22Rv1 (cell line): ENCODE measurements around the gene ANKS1B.

Experiments used
- H3K27ac ChIP-seq: fragments of 450-650 bp; 2 replicates; pipeline ENCODE4 v1.5.1; 2017
- CTCF ChIP-seq: fragments of 450-650 bp; IDR thresholded peaks from 2 replicates; pipeline ENCODE4 v1.5.1; 2017; ENCODE audit warnings: mild to moderate bottlenecking
- ZFX ChIP-seq: fragments of 450-650 bp; IDR thresholded peaks from 2 replicates; pipeline ENCODE4 v1.6.1; 2017; ENCODE audit warnings: antibody characterized with exemption, borderline replicate concordance

ANKS1B gene

GRCh38 chr12:99436584-99436983 lies 548.2 kb downstream of the ANKS1B start:
- no peak overlapping the region for H3K27ac ChIP-seq
- TF ChIP-seq CTCF = no peak
- TF ChIP-seq ZFX = no peak

GRCh38 chr12:99435095-99435791 lies 549.5 kb downstream of the ANKS1B start:
- H3K27ac ChIP-seq = no peak overlapping the region
- no peak for TF ChIP-seq CTCF
- no peak for TF ChIP-seq ZFX

- no peak overlapping the region for H3K27ac ChIP-seq
- no peak for TF ChIP-seq CTCF
Measured at GRCh38 chr12:99433155-99433554, 551.6 kb downstream of the ANKS1B start.

GRCh38 chr12:99431203-99431602 lies 553.5 kb downstream of the ANKS1B start:
- TF ChIP-seq ZFX (no peak), CTCF (no peak)
- H3K27ac ChIP-seq = no peak overlapping the region

GRCh38 chr12:99427104-99427503 lies 557.6 kb downstream of the ANKS1B start:
- TF ChIP-seq ZFX (no peak), CTCF (no peak)
- no peak overlapping the region for H3K27ac ChIP-seq

GRCh38 chr12:99418379-99418778 lies 566.4 kb downstream of the ANKS1B start:
- no peak for TF ChIP-seq CTCF
- no peak for TF ChIP-seq ZFX
- H3K27ac ChIP-seq = no peak overlapping the region

- H3K27ac ChIP-seq = no peak overlapping the region
- TF ChIP-seq ZFX = no peak
- TF ChIP-seq CTCF = no peak
Measured at GRCh38 chr12:99413751-99414150, 571.0 kb downstream of the ANKS1B start.
